Ectodermal cell (in vitro differentiated cells): Measurements from ENCODE around the gene BGN.

Source experiments
- H3K27ac ChIP-seq: 2 replicates; pipeline ENCODE4 v1.7.0; 2013; ENCODE audit warnings: mild to moderate bottlenecking, low read depth, low read length; ENCODE audit not compliant: insufficient read depth, poor library complexity, severe bottlenecking
- H3K27me3 ChIP-seq: 2 replicates; pipeline ENCODE4 v1.7.0; 2013; ENCODE audit warnings: mild to moderate bottlenecking, low read length; ENCODE audit not compliant: insufficient read depth, control insufficient read depth, poor library complexity, severe bottlenecking
- H3K36me3 ChIP-seq: one replicate; pipeline ENCODE4 v1.7.0; 2013; ENCODE audit warnings: low read length; ENCODE audit not compliant: control insufficient read depth, insufficient read depth
- H3K4me1 ChIP-seq: one replicate; pipeline ENCODE4 v1.7.0; 2013; ENCODE audit warnings: low read length; ENCODE audit not compliant: control insufficient read depth, insufficient read depth
- H3K4me3 ChIP-seq: 2 replicates; pipeline ENCODE4 v1.7.0; 2013; ENCODE audit warnings: low read depth, low read length, control low read depth; ENCODE audit not compliant: insufficient read depth
- H3K9me3 ChIP-seq: 2 replicates; pipeline ENCODE4 v1.7.0; 2013; ENCODE audit warnings: mild to moderate bottlenecking, low read length, moderate library complexity; ENCODE audit not compliant: control insufficient read depth
- WGBS, 2 experiments: methylation state at CpG; one replicate each; pipeline ENCODE4 v1.1.7; 2013; ENCODE audit warnings: missing lambda C conversion rate in 2 of 2; 5-methylcytosine and 5-hydroxymethylcytosine counted together

Gene BGN

DNA sequence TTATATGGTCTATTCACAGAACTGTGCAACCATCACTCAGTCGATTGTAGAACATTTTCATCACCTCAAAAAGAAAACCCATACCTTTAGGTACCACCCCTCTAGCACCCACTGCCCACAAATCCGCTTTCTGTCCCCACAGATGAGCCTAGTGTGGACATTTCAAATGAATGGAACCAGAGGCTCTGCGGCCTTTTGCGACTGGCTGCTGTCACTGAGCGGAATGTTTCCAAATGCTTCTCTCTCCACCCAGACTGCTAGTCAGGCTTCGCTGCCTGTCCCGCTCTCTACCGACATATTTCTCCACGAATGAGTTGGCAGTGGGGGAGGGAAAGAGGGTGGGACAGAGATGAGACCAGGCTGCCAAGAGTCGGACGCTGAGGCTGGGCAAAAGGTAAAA lies 1.7 kb upstream of the BGN start:
- 90 to 97% methylated on average over 11 of the region's 11 CpGs for WGBS, 2 experiments
- Histone ChIP-seq H3K36me3 (no peaks in the 10 kb centered on the region), H3K27ac (no peak overlapping the region), H3K4me3 (no peak overlapping the region), H3K4me1 (no peaks in the 10 kb centered on the region), H3K9me3 (no peaks in the 10 kb centered on the region), H3K27me3 (no peaks in the 10 kb centered on the region)

DNA sequence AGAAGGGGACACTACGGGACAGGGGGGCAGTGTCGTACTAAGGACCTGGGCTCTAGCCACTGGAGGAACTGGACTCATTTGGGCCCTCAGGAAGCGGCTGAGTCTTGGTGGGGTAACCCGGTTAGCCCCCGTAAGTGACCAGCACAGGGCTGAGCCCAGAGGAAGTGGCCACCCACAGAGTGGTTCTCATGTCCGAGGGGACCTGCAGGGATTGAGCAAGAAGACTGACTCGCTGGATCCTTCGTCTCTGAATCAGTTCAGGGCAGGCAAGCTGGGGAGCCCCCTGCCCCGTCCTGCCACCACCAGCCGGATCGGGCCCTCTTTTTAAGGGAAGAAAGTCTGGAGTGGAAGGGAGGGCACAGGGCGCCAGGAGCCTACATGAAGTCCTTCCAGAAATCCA lies 719 bp upstream of the BGN start:
- Histone ChIP-seq H3K27ac (no peak overlapping the region), H3K9me3 (no peaks in the 10 kb centered on the region), H3K4me1 (no peaks in the 10 kb centered on the region), H3K4me3 (no peak overlapping the region), H3K36me3 (no peaks in the 10 kb centered on the region), H3K27me3 (no peaks in the 10 kb centered on the region)
- WGBS, 2 experiments: 85 to 88% methylated on average over 12 of the region's 12 CpGs

DNA sequence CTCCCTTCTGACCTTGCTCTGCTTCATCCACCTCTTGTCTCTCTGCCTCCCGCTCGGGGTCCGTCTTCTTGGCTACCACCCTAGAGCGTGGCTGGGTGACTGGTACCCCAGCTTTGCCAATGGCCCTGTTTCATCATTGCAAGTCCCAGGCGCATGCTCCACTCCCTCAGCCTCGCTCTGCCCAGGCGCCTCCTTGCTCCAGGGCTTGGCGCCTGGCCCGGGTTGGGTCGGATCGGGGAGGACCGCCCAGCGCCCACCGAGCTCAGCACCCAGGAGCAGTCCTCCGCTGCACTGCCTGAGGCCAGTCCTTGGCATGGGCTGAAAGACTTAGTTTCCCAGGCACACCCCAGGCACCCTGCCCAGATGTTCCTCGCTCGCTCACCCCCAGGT lies 577 bp downstream of the BGN start:
- Histone ChIP-seq H3K27me3 (no peaks in the 10 kb centered on the region), H3K4me3 (no peak overlapping the region), H3K36me3 (no peaks in the 10 kb centered on the region), H3K4me1 (no peaks in the 10 kb centered on the region), H3K27ac (no peak overlapping the region), H3K9me3 (no peaks in the 10 kb centered on the region)
- WGBS, 2 experiments: 77 to 85% methylated on average over 17 of the region's 17 CpGs

DNA sequence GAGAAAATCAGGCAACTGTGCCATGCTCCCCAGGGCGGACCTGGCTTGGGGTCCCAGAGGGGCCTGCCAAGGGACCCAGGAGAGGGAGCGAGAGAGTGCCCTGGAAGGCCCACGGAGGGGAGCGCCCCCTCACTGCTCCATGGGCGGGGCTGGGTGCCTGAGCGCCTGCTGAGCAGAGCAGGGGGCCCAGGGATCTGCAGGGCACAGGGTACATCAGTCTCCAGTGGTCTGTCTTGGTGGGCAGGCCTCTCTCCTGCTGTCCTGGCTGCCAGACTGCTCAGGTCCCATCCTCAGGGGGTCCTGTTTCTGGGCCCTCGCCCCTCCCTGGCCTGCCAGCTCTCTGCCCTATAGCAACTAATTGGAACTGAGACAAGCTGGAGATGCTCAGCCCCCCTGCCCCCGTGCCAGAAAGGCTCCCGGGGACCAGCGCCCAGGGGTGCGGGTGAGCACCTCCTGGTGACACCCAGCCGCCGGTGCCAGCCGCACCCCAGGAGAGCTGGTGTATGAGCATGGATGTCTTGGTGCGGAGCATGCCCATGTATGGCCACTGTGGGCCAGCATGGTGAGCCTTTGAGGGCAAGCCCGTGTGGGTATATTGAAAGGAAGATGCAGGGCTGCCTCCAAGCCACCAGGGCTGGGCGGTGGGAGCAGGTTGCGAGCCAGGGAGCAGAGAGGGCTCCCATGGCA lies 1.3 kb downstream of the BGN start:
- no peaks in the 10 kb centered on the region for H3K27me3 ChIP-seq
- 91% methylated on average over 18 of the region's 18 CpGs for WGBS, 2 experiments
- no peak overlapping the region for H3K27ac ChIP-seq
- no peaks in the 10 kb centered on the region for H3K4me1 ChIP-seq
- H3K4me3 ChIP-seq: no peak overlapping the region
- H3K9me3 ChIP-seq: no peaks in the 10 kb centered on the region
- H3K36me3 ChIP-seq: no peaks in the 10 kb centered on the region

DNA sequence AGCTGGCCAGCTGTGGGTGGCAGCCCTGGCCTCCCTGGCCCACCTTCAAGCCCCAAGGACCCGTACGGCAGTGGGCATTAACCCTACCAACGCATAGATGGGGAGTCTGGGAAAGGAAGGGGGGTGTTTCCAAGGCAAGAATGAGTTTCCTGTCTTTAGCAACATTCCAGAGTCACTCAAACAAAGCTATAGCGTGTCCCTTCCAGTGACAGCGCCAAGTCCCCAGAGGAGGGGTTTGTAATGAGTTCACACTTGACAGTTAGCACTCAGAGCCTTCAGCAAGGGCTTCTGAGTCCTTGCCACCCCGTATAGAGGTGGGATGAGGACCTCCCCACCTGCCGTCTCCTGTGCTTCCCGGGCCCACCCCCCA lies 1.8 kb downstream of the BGN start:
- Histone ChIP-seq H3K27me3 (no peaks in the 10 kb centered on the region), H3K4me3 (no peak overlapping the region)
- 67 to 70% methylated on average over 3 to 5 of the region's 8 CpGs for WGBS, 2 experiments

DNA sequence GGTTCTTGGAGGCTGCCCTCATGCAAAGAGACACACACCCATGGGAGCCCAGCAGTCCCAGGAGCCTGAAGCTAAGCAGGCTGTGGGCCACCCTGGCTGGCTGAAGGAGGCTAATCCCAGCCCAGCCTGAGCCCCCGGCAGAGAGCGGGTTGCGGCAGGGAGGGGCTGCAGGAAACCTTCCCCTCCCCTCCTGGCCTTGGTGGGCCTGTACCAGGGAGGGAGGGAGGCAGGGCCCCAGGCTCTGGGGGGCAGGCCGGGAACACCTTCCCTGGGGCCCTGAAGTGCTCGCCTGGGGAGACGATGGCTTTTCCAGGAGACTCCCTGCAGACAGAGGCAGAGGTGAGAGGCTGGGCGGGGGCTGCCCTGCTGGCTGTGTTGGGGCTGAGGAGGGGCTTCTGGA lies 3.7 kb downstream of the BGN start:
- Histone ChIP-seq H3K36me3 (no peaks in the 10 kb centered on the region), H3K4me1 (no peaks in the 10 kb centered on the region), H3K9me3 (no peaks in the 10 kb centered on the region), H3K27me3 (no peaks in the 10 kb centered on the region), H3K4me3 (no peak overlapping the region), H3K27ac (no peak overlapping the region)
- WGBS, 2 experiments: 84 to 86% methylated on average over 7 of the region's 7 CpGs

More for the DNA sequence above, 1.8 kb downstream of the BGN start:
- Histone ChIP-seq H3K9me3 (no peaks in the 10 kb centered on the region), H3K27ac (no peak overlapping the region), H3K36me3 (no peaks in the 10 kb centered on the region), H3K4me1 (no peaks in the 10 kb centered on the region)

DNA sequence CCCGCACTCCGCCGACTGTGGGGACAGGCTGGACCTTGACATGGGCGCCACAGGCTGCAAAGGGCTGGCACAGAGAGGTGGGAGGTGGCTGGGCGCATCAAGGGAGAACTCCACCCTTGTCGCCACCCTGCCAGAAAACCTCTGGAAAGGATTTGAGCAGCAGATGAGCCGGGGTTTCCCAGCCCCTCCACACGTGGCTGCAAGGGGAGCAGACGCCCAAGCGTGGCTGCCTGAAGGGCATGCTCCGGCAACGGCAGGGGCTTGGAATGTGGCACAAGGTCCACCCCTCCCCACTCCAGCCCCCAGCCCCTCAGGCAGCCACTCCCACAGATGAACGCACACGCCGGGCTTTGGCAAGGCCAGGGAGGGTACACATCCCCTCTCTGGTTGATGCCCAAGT lies 4.6 kb downstream of the BGN start:
- H3K27ac ChIP-seq: no peak overlapping the region
- no peaks in the 10 kb centered on the region for H3K9me3 ChIP-seq
- H3K4me3 ChIP-seq: no peak overlapping the region
- no peaks in the 10 kb centered on the region for H3K36me3 ChIP-seq
- no peaks in the 10 kb centered on the region for H3K27me3 ChIP-seq
- 80 to 83% methylated on average over 15 of the region's 15 CpGs for WGBS, 2 experiments
- H3K4me1 ChIP-seq: no peaks in the 10 kb centered on the region

DNA sequence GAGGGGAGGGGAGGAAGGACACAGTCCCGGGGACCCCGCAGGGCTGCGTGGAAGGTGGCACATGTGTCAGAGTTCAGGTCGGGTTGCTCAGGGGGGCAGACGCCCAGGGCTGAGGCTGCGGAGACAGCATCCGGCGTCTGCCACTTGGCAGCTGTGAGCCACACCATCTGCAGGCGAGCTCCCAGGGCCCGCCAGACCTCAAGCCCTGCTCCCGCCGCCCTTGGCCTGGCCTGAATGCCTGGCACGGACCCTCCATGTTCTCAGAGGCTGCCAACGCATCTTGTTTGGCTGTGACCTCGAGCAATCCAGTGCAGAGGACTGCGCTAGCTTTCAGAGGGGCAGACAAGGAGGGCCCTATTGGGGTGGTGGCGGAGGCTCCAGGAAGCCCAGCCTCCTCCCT lies 5.1 kb downstream of the BGN start:
- Histone ChIP-seq H3K36me3 (no peaks in the 10 kb centered on the region), H3K4me1 (no peaks in the 10 kb centered on the region), H3K27me3 (no peaks in the 10 kb centered on the region), H3K27ac (no peak overlapping the region), H3K9me3 (no peaks in the 10 kb centered on the region), H3K4me3 (no peak overlapping the region)
- 91 to 92% methylated on average over 16 to 17 of the region's 17 CpGs for WGBS, 2 experiments

DNA sequence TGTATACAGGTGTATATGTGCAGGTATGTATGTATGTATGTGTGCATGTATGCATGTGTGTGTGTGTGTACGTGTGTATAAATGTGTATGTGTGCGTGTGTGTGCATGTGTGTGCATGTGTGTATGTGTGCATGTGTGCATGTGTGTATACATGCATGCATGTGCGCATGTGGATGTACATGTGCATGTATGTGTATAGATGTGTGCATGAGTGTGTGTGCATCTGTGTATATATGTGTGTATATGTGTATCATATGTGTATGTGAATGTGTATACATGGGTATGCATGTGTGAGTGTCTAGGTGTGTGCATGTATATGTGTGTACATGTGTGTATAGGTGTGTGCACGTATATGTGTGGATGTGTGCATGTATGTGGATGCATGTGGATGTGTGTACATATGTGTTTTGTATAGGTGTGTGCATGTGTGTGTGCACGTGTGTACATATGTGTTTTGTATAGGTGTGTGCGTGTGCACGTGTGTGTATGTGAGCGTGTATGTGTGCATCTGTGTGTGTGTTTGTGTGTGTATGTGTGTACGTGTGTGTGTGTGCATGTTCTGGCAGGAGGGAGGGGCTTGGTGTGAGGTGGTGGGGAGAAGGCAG lies 6.0 kb downstream of the BGN start:
- Histone ChIP-seq H3K9me3 (no peaks in the 10 kb centered on the region), H3K4me3 (no peak overlapping the region), H3K36me3 (no peaks in the 10 kb centered on the region), H3K27ac (no peak overlapping the region), H3K27me3 (no peaks in the 10 kb centered on the region), H3K4me1 (no peaks in the 10 kb centered on the region)
- WGBS, 2 experiments: 92 to 94% methylated on average over 9 of the region's 9 CpGs

DNA sequence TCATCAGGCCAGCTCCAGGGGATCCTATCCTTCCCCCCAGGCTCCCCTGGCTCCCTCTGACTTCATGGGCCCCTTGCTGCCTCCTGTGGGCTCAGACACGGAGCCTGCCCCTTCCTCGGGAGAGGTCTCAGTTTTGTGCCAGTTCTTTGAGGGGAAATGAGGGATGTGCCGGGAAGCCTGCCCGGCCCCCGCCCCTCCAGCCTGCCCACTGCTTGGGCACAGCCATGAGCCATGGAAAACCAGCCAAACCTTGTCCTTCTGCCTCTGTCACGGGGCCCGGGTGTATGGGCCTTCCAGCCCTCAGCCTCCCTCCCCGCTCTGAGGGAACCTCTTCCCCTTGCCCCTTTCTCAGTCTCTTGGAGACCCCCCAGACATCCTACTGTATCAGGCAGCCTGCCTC lies 6.8 kb downstream of the BGN start:
- H3K4me1 ChIP-seq: no peaks in the 10 kb centered on the region
- no peaks in the 10 kb centered on the region for H3K9me3 ChIP-seq
- no peaks in the 10 kb centered on the region for H3K36me3 ChIP-seq
- H3K4me3 ChIP-seq: no peak overlapping the region
- WGBS, 2 experiments: 92 to 97% methylated on average over 8 of the region's 8 CpGs
- H3K27ac ChIP-seq: no peak overlapping the region
- no peaks in the 10 kb centered on the region for H3K27me3 ChIP-seq
